Osteocyte (in vitro differentiated cells): ENCODE results near the gene PKHD1. TPM values are rescaled to one million over a fixed set of nuclear protein-coding genes. Genes with fewer than 3 reads are reported as not detected.

Experiments
- DNase-seq: peaks from one replicate; pipeline ENCODE4 v3.0.0; 2021; ENCODE audit warnings: mixed read lengths; ENCODE audit not compliant: unreplicated experiment; ENCODE audit errors: extremely low spot score
- H3K27ac Mint-ChIP-seq: one replicate; pipeline ENCODE4 v1.8.0; 2021; ENCODE audit warnings: mild to moderate bottlenecking, mixed read lengths; ENCODE audit not compliant: unreplicated experiment
- H3K27me3 Mint-ChIP-seq: one replicate; pipeline ENCODE4 v1.8.0; 2021; ENCODE audit warnings: mixed read lengths; ENCODE audit not compliant: unreplicated experiment
- H3K36me3 Mint-ChIP-seq: one replicate; pipeline ENCODE4 v1.8.0; 2021; ENCODE audit warnings: mixed read lengths; ENCODE audit not compliant: unreplicated experiment
- H3K4me1 Mint-ChIP-seq: one replicate; pipeline ENCODE4 v1.8.0; 2021; ENCODE audit warnings: mixed read lengths; ENCODE audit not compliant: unreplicated experiment
- H3K4me3 Mint-ChIP-seq: one replicate; pipeline ENCODE4 v1.8.0; 2021; ENCODE audit warnings: mild to moderate bottlenecking, moderate library complexity, mixed read lengths; ENCODE audit not compliant: unreplicated experiment
- H3K9me3 Mint-ChIP-seq: one replicate; pipeline ENCODE4 v1.8.0; 2021; ENCODE audit warnings: mixed read lengths; ENCODE audit not compliant: unreplicated experiment
- total RNA-seq: library from RNA; stranded (reverse); gene quantifications from 2 replicates; pipeline ENCODE4 v1.2.1, GENCODE V29; 2021
- TF ChIP-seq, protein P1 (sequence below): fragments of 200-600 bp; sonication (generic); IDR thresholded peaks from 2 replicates; pipeline ENCODE4 v1.5.0; 2021; ENCODE audit warnings: antibody characterized with exemption, mild to moderate bottlenecking, moderate library complexity

Gene PKHD1
- total RNA-seq, 1 donor from 2014 or later: not detected

DNA sequence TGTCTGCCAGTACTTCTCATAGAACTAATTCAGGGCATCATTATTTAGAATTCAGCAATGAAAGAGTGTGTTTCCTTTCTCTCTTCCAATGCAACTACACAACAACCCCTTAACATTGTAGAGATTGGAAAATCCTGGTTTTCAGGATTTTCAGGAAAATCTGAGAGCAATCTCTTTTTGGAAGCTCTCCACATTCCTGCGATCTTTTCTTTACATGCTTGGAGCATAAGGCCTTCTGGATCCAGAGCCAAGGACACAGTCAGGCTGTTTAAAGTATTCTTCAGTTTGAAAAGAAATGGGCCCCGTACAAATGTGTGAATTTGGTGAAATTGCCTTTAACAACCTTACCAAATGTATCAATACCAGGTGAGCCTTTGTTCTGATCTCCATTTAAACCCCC is 469.7 kb downstream of the PKHD1 start:
- no peaks in the 10 kb centered on the region for H3K36me3 Mint-ChIP-seq
- H3K9me3 Mint-ChIP-seq: no peaks in the 10 kb centered on the region
- no peak overlapping the region for H3K4me3 Mint-ChIP-seq
- H3K27ac Mint-ChIP-seq: no peak overlapping the region
- no peak for DNase-seq
- H3K27me3 Mint-ChIP-seq: no peaks in the 10 kb centered on the region
- TF ChIP-seq, protein P1, sequence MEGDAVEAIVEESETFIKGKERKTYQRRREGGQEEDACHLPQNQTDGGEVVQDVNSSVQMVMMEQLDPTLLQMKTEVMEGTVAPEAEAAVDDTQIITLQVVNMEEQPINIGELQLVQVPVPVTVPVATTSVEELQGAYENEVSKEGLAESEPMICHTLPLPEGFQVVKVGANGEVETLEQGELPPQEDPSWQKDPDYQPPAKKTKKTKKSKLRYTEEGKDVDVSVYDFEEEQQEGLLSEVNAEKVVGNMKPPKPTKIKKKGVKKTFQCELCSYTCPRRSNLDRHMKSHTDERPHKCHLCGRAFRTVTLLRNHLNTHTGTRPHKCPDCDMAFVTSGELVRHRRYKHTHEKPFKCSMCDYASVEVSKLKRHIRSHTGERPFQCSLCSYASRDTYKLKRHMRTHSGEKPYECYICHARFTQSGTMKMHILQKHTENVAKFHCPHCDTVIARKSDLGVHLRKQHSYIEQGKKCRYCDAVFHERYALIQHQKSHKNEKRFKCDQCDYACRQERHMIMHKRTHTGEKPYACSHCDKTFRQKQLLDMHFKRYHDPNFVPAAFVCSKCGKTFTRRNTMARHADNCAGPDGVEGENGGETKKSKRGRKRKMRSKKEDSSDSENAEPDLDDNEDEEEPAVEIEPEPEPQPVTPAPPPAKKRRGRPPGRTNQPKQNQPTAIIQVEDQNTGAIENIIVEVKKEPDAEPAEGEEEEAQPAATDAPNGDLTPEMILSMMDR: no peak
- H3K4me1 Mint-ChIP-seq: peaks cover 34% of the 10 kb centered on the region

DNA sequence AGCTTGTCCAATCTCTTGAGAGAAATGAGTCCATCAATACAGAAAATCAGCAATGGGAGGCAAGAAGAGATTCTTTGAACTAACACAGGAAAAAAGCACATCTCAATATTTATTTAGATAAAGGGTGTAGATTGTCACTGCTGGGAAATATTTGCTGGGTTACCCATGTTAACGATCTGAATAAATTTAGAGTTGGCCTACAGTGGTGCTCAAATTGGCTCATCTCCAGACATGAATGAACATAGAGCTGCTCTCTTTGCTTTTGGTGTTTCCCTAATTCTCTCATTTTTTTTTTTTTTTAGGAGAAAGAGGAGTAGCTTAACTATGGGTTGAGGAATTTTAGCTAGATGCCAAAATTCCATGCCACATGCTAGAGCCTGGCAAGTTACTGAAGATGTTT is 471.2 kb downstream of the PKHD1 start:
- H3K4me1 Mint-ChIP-seq: peaks cover 34% of the 10 kb centered on the region

DNA sequence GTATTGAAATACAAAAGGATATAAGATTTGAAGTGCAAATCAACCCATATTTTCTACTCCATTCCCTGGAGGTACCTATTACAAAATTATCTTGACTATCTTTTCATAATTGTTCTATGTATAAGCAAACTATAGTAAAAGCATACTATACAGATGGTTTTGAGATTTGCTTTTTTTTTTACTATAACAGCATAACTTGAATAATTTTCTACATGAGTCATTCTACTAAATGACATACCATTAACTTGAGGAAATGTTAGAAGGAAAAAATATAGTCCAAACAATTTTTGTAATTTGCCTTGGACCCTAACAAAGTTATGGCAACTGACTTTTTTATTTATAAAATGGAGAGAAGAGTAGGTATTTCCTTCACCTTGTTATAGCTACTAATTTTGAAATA is 472.7 kb downstream of the PKHD1 start:
- H3K36me3 Mint-ChIP-seq: no peaks in the 10 kb centered on the region
- H3K27ac Mint-ChIP-seq: no peak overlapping the region
- no peaks in the 10 kb centered on the region for H3K9me3 Mint-ChIP-seq
- no peak for DNase-seq
- no peaks in the 10 kb centered on the region for H3K27me3 Mint-ChIP-seq
- H3K4me1 Mint-ChIP-seq: peaks cover 34% of the 10 kb centered on the region
- TF ChIP-seq, protein P1: no peak
- H3K4me3 Mint-ChIP-seq: no peak overlapping the region

More for the DNA sequence above, 471.2 kb downstream of the PKHD1 start:
- Mint-ChIP-seq H3K9me3 (no peaks in the 10 kb centered on the region), H3K27ac (peak overlapping the region; percentile 16), H3K27me3 (no peaks in the 10 kb centered on the region), H3K4me3 (no peak overlapping the region), H3K36me3 (no peaks in the 10 kb centered on the region)
- no peak for DNase-seq
- TF ChIP-seq, protein P1: no peak

DNA sequence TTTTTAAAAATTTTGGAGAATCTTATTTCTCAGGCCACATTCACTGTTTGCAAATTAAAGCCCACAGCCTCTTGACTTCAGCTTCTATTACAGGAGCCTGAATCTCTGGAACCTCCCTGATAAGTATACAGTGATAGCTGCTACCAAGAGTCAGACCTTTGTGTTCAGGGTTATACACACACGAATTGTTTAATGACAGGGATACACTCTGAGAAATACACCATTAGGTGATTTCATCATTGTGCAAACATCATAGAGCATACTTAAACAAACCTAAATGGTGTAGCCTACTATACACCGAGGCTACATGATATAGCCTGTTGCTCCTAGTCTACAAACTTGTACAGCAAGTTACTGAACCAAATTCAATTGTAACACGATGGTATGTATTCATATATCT is 473.9 kb downstream of the PKHD1 start:
- Mint-ChIP-seq H3K9me3 (no peaks in the 10 kb centered on the region), H3K4me1 (peaks cover 39% of the 10 kb centered on the region), H3K27ac (no peak overlapping the region), H3K27me3 (no peaks in the 10 kb centered on the region), H3K36me3 (no peaks in the 10 kb centered on the region), H3K4me3 (no peak overlapping the region)
- no peak for DNase-seq
- TF ChIP-seq, protein P1: no peak

DNA sequence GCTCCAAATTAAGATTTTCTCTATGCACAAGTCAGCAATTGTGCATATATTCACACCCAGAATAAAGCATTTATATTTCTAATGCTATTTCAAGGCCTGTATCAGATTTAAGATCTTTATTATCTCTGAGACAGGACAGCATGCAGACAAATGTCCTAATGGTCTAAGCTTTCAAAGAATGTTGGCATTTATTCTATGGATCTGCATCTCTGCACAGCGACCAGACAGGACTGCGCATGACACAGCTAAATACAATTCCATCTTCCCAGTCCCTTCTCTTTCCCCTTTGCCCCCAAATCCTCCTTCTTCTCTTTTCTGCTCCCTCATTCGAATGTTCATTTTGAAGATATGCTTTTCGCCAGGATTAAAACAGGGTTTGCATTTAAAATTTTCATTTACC is 478.5 kb downstream of the PKHD1 start:
- Mint-ChIP-seq H3K4me1 (peaks cover 7% of the 10 kb centered on the region), H3K36me3 (no peaks in the 10 kb centered on the region), H3K27ac (no peak overlapping the region), H3K27me3 (no peaks in the 10 kb centered on the region), H3K4me3 (no peak overlapping the region), H3K9me3 (no peaks in the 10 kb centered on the region)
- TF ChIP-seq, protein P1: no peak
- no peak for DNase-seq
